ENCODE measurements around the gene RSRC1. TPM values are rescaled to one million over a fixed set of nuclear protein-coding genes. Genes with fewer than 3 reads are reported as not detected.
A peak's percentile ranks its signal among the peaks of the same experiment; 100 is the strongest.

RSRC1 gene
- total RNA-seq, 2 donors from 2014 or later: 28.5 to 32.0 TPM

- no peaks in the 10 kb centered on the region for H3K9me3 ChIP-seq
- no peak overlapping the region for H3K27ac ChIP-seq
- H3K27me3 ChIP-seq: peaks cover 59% of the 10 kb centered on the region
- intact Hi-C loops (cut with DNase I): no loop called here
- DNase-seq: no peak
- H3K9ac ChIP-seq (ENCODE audit: low read depth in 2 of 2, low read length in 2 of 2): no peak overlapping the region
- no peak for TF ChIP-seq CTCF (IDR thresholded peaks at IDR 0.05)
- H3K4me1 ChIP-seq: no peaks in the 10 kb centered on the region
- no peaks in the 10 kb centered on the region for H3K36me3 ChIP-seq
- H3K4me3 ChIP-seq: no peak overlapping the region
Observed at GRCh38 chr3:158094235-158095110, 15.4 kb upstream of the RSRC1 start.

- Histone ChIP-seq H3K27me3 (peaks cover 65% of the 10 kb centered on the region), H3K4me1 (no peaks in the 10 kb centered on the region), H3K9me3 (no peaks in the 10 kb centered on the region), H3K27ac (no peak overlapping the region), H3K36me3 (no peaks in the 10 kb centered on the region), H3K9ac (ENCODE audit: low read depth in 2 of 2, low read length in 2 of 2) (no peak overlapping the region), H3K4me3 (no peak overlapping the region)
- DNase-seq: no peak
- intact Hi-C loops (cut with DNase I): no loop called here
- TF ChIP-seq CTCF (IDR thresholded peaks at IDR 0.05): no peak
Observed at GRCh38 chr3:158095111-158095813, 14.6 kb upstream of the RSRC1 start.

- Histone ChIP-seq H3K36me3 (no peaks in the 10 kb centered on the region), H3K9ac (ENCODE audit: low read depth in 2 of 2, low read length in 2 of 2) (no peak overlapping the region), H3K27ac (no peak overlapping the region), H3K4me3 (no peak overlapping the region), H3K27me3 (peaks cover 73% of the 10 kb centered on the region), H3K9me3 (no peaks in the 10 kb centered on the region), H3K4me1 (no peaks in the 10 kb centered on the region)
- no peak for DNase-seq
- intact Hi-C loops (cut with DNase I): no loop called here
- TF ChIP-seq CTCF (IDR thresholded peaks at IDR 0.05): no peak
Observed at GRCh38 chr3:158095814-158096704, 13.8 kb upstream of the RSRC1 start.

GRCh38 chr3:158097081-158097592 lies 12.8 kb upstream of the RSRC1 start:
- Histone ChIP-seq H3K9ac (ENCODE audit: low read depth in 2 of 2, low read length in 2 of 2) (no peak overlapping the region), H3K27ac (no peak overlapping the region), H3K4me3 (peak overlapping the region; percentile 57), H3K9me3 (no peaks in the 10 kb centered on the region), H3K36me3 (no peaks in the 10 kb centered on the region), H3K27me3 (peaks cover 83% of the 10 kb centered on the region), H3K4me1 (no peaks in the 10 kb centered on the region)
- TF ChIP-seq CTCF (IDR thresholded peaks at IDR 0.05): no peak
- intact Hi-C loops (cut with DNase I): no loop called here
- DNase-seq: no peak
